Embryonic facial prominence (tissue), 1 donor: ENCODE results near the gene PLA2G2A.
"Not testable (repeated sequence)": the region's sequence is repeated elsewhere in the genome, so short reads cannot be mapped to it uniquely, and the experiment has no call there.

Experiments
- DNase-seq: peaks from one replicate; pipeline ENCODE4 v3.0.0-alpha.2; 2016; ENCODE audit errors: extremely low spot score

PLA2G2A gene

DNA sequence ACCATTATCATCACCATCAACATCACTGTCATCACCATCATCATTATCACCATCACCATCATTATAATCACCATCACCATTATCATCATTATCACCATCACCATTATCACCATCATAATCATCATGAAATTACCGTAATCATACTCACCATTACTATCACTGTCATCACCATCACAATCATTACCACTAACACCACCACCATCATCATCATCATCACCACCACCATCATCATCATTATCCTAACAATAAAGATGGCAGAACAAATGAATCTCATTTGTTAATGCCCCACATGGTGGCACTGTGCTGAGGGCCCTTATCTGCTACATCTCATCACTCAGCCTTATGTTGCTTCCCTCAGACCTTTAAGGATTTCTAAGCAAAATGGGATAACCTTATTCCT, 46.6 kb downstream of the PLA2G2A start:
- DNase-seq, result no peak

DNA sequence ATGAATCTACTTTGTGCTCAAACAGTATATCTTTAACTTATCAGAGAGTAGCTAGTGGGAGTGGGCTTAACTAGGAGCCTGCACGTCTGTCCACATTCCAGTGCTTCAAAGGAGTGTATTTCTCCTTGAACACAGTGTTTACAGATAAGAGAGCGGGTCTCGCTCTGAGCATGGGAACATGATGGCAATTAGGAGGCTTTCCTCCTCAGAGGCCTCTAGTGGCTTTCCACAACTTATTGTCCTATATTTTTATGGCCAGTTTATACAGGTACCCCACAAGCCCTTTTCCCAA, 52.3 kb downstream of the PLA2G2A start:
- not testable (repeated sequence) for DNase-seq

DNA sequence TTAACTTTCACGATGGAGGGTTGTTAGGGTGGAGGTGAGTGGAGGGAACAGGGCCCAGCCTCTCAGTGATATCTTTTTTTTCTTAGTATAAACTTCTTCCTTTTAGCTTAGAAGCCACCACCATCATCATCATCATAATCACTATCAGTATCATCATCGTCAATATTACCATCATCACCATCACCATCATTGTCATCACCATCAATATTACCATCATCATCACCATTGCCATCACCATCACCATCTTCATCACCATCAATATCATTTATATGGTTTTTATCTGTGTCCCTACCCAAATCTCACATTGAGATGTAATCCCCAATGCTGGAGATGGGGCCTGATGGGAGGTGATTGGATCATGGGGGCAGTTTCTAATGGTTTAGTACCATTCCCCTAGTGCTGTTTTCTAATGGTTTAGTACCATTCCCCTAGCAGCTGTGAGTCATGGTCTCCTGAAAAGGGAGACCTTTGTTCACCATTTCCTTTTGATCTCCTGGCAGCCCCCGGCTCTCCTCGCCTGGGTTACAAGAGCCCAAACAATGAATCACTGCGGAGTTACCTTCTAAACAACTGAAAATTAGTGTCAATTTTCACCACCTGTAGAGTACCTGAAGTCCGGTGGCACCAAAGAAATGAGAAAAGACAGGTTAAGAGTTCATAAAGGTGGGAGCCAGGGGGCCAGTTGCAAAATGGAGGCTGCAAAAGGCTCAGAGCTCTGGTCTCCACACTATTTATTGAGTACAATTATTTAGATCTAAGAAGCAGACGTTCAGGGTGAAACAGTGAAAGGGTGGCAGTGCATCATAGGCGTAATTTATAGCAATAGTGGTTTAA, 52.9 kb downstream of the PLA2G2A start:
- no peak for DNase-seq
